GM18870 (cell line): ENCODE data around the gene MFN1.

Experiments used
- ATAC-seq: cut with Tn5 transposase; IDR thresholded peaks from one replicate; pipeline ENCODE4 v1.9.1; 2021; ENCODE audit warnings: moderate library complexity; ENCODE audit not compliant: unreplicated experiment

MFN1 gene

GRCh38 chr3:179428876-179429548 is 81.5 kb downstream of the MFN1 start:
- ATAC-seq, result no peak

DNA sequence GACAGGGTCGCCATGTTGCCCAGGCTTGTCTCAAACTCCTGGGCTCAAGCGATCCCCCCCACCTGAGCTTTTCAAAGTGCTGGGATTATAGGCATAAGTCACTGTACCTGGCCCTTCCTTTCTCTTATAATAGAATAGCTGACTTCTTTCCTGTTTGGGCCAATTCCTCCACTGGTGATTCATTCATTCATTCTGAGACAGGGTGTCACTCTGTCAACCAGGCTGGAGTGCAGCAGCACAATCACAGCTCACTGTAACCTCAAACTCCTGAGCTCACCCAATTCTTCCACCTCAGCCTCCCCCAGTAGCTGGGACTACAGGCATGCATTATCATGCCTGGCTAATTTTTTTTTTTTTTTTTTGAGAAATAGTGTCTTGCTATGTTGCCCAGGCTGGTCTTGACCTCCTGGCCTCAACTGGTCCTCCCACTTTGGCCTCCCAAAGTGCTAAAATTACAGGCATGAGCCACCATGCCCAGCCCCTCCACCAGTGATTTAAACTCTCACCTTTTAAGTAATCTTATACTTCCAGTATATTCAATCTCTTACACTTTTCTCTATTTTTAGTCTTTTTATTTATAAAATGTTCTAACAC is 82.9 kb downstream of the MFN1 start:
- ATAC-seq, result no peak

DNA sequence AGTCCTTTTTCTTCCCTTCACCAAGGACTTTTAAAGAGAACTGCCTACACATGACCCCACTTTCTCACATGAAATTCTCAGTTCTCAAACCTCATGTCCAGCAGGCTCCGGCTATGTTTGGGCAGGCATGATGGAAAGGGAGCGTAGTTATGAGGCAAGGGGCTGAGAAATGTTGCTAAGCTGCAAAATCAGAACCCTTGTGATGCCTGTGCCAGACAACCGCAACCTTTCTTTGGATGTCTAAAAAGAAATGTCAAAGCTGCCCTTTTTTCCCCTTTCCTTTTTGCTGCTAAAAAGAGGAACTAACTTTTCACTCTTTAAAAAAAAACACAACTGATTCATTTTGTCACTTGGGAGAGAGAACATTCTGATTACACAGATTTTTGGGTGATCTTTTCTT is 84.5 kb downstream of the MFN1 start:
- peak; percentile 64 for ATAC-seq

GRCh38 chr3:179432451-179432850 is 84.9 kb downstream of the MFN1 start:
- no peak for ATAC-seq

- no peak for ATAC-seq
Measured at GRCh38 chr3:179436517-179436916, 89.0 kb downstream of the MFN1 start.

GRCh38 chr3:179438841-179439240 is 91.3 kb downstream of the MFN1 start:
- peak; percentile 82 for ATAC-seq
